Activated CD8-positive, alpha-beta memory T cell treated with anti-CD3 and anti-CD28 coated beads for 36 hours (primary cell): ENCODE results near the gene KRTAP10-7. TPM values are rescaled to one million over a fixed set of nuclear protein-coding genes. Genes with fewer than 3 reads are reported as not detected.

Source experiments
- CTCF ChIA-PET: fragments of 350-600 bp; sonication (Branson Sonifier 250); formaldehyde crosslinking; loops from one replicate; lab custom pipeline; 2021; ENCODE audit warnings: antibody characterized with exemption; lab: Charles Lee
- POLR2A ChIA-PET: fragments of 350-600 bp; sonication (Branson Sonifier 250); formaldehyde crosslinking; loops from one replicate; lab custom pipeline; 2021; ENCODE audit warnings: antibody characterized with exemption; lab: Charles Lee
- total RNA-seq, 2 experiments: library from RNA; stranded (reverse); gene quantifications; one replicate each; pipeline ENCODE4 v1.2.3, GENCODE V29; 2021

Gene KRTAP10-7
- total RNA-seq, 2 experiments from 2014 or later, result not detected

DNA sequence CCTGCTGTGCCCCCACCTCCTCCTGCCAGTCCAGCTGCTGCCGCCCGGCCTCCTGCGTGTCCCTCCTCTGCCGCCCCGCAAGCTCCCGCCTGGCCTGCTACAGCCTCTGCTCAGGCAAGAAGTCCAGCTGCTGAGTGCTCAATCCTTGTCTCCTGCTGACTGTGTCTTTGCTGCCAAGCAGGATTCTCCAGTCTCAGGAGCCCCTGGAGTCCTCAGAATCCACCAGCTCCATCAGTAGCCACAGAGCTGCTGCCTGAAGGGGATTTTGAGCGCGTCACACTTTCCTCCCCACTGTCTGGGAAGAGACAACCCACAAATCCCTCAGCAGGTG, 46.8 kb downstream of the KRTAP10-7 start:
- CTCF ChIA-PET, result no interaction called here

DNA sequence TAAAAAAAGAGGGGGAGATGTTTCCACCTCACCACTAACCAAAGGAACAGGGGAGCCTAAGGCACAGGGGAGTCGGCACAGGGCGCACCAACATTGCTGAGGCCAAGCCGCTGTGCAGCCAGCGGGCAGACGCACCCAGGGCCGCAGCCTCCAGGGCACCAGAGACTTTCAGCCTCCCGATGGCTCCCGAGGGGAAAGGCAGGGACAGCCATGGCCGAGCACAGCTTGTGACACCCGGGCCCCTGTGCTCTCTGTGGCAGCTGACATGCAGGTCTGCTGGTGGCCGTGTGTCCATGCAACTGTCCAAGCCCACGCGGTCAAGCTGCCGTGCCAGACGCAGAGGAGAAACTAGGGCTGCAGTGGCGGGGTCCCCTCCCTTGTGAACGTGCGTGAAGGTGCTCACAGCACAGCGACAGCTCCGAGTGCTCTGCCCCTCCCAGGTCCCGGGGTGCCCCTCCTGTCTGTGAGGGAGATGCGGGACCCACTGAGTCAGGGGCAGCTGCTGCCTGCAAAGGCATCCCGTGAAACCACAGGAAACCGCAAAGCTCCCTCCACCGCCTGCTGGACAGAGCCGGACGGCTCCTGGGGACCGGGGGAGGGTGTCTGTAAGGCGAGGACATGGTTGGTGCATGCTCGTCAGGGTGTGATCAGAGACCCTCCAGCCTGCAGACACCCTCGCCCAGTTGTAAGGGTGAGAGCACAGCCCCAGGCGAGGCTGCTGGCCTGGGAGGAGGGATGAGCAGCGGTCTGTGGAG, 48.3 kb downstream of the KRTAP10-7 start:
- POLR2A ChIA-PET, result no interaction called here
- CTCF ChIA-PET, result no interaction called here

More for the DNA sequence above, 46.8 kb downstream of the KRTAP10-7 start:
- POLR2A ChIA-PET, result no interaction called here

DNA sequence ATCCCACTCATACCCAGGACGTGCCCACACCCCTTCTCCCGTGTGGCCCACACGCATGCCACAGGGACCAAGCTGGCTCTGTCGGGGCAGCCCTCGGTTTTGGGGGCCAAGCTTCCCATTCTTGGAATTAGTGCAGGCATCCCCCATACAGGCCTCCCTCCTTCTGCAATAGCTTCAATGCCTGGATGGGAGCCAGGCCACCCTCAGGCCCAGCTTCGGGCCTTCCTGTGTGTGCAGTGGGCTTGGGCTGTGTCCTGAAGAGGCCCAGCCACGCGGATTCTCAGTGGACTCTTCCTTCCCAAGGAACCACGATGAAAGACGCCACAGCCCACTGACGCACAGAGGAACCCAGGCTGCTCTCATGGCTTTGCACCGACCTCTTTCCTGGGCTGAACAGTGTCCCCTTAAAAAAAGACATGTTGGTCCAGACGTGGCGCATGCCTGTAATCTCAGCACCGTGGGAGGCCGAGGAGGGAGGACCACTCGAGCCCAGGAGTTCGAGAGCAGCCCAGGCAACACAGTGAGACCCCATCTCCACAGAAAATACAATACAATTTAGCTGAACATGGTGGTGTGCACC, 49.2 kb downstream of the KRTAP10-7 start:
- CTCF ChIA-PET, result no interaction called here

DNA sequence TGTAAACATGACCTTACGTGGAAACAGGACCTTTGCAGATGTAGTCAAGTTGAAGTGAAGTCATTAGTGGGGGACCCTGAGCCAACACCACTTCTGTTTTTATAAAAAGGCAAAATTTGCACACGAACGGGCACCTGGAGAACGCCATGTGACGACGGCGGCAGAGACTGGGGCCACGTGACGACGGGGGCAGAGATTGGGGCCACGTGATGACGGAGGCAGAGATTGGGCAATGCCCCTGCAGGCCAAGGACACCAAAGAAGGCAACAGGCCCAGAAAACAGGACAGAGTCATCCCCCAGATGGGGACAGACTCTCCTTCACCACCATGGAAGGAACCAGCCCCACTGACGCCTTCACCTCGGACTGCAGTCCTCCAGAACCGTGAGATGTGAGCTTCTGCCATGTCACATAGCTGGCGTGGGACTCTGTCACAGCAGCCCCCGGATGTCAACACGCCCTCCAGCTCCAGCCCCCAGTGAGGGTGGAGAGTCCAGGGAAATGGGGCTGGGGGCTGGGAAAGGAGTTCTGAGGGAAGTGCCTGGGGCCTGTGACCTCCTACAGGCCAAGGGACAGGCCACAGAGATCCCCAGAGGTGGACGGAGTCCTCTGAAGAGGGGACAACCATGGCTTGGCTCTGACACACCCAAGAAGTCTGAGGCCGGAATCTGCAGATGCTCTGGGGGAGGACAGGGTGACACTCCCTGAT, 50.0 kb downstream of the KRTAP10-7 start:
- CTCF ChIA-PET, result no interaction called here
- POLR2A ChIA-PET, result no interaction called here

More for the DNA sequence above, 49.2 kb downstream of the KRTAP10-7 start:
- POLR2A ChIA-PET, result no interaction called here

DNA sequence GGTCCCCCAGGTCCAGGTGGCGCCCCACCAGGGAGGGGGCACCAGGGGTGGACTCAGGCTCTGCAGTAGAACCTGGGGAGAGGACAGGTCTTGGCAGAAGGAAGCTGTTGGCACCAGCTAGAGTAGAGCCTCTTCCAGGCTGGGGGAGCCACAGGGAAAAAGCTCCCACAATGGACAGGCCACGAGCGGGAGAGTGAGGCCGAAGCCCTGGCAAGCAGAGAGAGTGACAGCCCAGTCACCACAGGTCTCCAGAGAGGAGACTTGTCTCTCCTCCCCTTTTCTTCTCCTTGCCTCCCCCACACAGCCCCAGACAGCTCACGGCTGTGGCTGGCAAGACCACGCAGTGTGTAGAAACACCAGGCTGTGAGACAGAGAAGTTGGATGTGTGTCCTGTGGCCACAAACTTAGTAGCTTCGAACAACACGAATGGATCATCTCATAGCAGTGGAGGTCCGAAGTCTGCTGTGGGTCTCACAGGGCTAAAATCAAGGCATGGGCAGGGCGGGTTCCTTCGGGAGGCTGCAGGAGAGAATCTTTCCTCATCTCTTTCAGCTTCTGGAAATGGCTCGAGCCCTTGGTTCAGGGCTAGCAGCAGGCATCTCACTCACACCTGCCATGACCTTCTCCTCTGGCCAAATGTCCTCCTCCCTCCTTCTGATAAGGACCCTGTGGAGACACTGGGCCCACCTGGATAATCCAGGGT, 50.7 kb downstream of the KRTAP10-7 start:
- POLR2A ChIA-PET, result no interaction called here
- CTCF ChIA-PET, result no interaction called here

Other genes starting within 250 kb of the KRTAP10-7 start
- 1 to 10 TPM; 6.5 to 6.8 TPM for gene TRPM2, start 247.0 kb upstream of the KRTAP10-7 start, total RNA-seq
- gene LRRC3, start 145.1 kb upstream of the KRTAP10-7 start, total RNA-seq, result 1 to 10 TPM; 1.0 TPM
- not detected for gene KRTAP10-1, start 60.4 kb upstream of the KRTAP10-7 start, total RNA-seq
- gene KRTAP10-2, start 49.1 kb upstream of the KRTAP10-7 start, total RNA-seq, result not detected
- not detected for gene KRTAP10-3, start 41.8 kb upstream of the KRTAP10-7 start, total RNA-seq
- gene KRTAP10-4, start 26.9 kb upstream of the KRTAP10-7 start, total RNA-seq, result not detected
- gene KRTAP10-5, start 20.0 kb upstream of the KRTAP10-7 start, total RNA-seq, result not detected
- not detected for gene KRTAP10-6, start 8.1 kb upstream of the KRTAP10-7 start, total RNA-seq
- gene KRTAP10-8, start 11.5 kb downstream of the KRTAP10-7 start, total RNA-seq, result not detected
- not detected for gene KRTAP10-9, start 26.5 kb downstream of the KRTAP10-7 start, total RNA-seq
- not detected for gene KRTAP10-10, start 36.8 kb downstream of the KRTAP10-7 start, total RNA-seq
- not detected for gene KRTAP10-11, start 45.8 kb downstream of the KRTAP10-7 start, total RNA-seq
- not detected for gene KRTAP12-4, start 54.1 kb downstream of the KRTAP10-7 start, total RNA-seq
- gene KRTAP12-3, start 57.3 kb downstream of the KRTAP10-7 start, total RNA-seq, result not detected
- gene KRTAP12-2, start 66.3 kb downstream of the KRTAP10-7 start, total RNA-seq, result not detected
- gene KRTAP12-1, start 81.6 kb downstream of the KRTAP10-7 start, total RNA-seq, result not detected
- not detected for gene KRTAP10-12, start 96.6 kb downstream of the KRTAP10-7 start, total RNA-seq
- not detected for gene TSPEAR, start 111.0 kb downstream of the KRTAP10-7 start, total RNA-seq
- gene UBE2G2, start 201.2 kb downstream of the KRTAP10-7 start, total RNA-seq, result 100 to 1,000 TPM; 119 to 121 TPM
- gene SUMO3, start 217.5 kb downstream of the KRTAP10-7 start, total RNA-seq, result 10 to 100 TPM; 81.6 to 83.1 TPM